SK-N-SH (cell line): ENCODE data around the gene SNX33. TPM values are rescaled to one million over a fixed set of nuclear protein-coding genes. Genes with fewer than 3 reads are reported as not detected.
A peak's percentile ranks its signal among the peaks of the same experiment; 100 is the strongest.
"Not testable (repeated sequence)": the region's sequence is repeated elsewhere in the genome, so short reads cannot be mapped to it uniquely, and the experiment has no call there.

Source experiments
- CTCF ChIA-PET: fragments of 300-600, 350-600 bp; formaldehyde crosslinking; extraction: SDS; loops from one replicate; lab custom pipeline; 2021; lab: Yijun Ruan, JAX
- POLR2A ChIA-PET: fragments of 350-600 bp; sonication (Branson Sonifier 250); formaldehyde crosslinking; extraction: SDS; loops from one replicate; lab custom pipeline; 2020; ENCODE audit warnings: antibody characterized with exemption, inconsistent platforms; lab: Yijun Ruan, JAX
- DNase-seq: peaks from one replicate; pipeline ENCODE4 v3.0.0; 2012
- H2AFZ ChIP-seq: fragments of 200-600 bp; sonication (generic); 2 replicates; pipeline ENCODE4 v1.8.1; 2016; ENCODE audit warnings: antibody characterized with exemption, mild to moderate bottlenecking, low read depth
- H3F3A ChIP-seq: fragments of 200-600 bp; sonication (generic); replicated peaks from 2 replicates; pipeline ENCODE3; 2016; ENCODE audit warnings: antibody characterized with exemption, mild to moderate bottlenecking; ENCODE audit not compliant: insufficient read depth
- H3K27ac ChIP-seq, 2 experiments: fragments of 200-500 bp in 1 of 2; fragments of 200-600 bp in 1 of 2; sonication (Bioruptor generic) in 1 of 2; sonication (generic), shearing (Covaris generic) in 1 of 2; 2 replicates each; pipeline versions ENCODE4 v1.5.1 to v1.6.1; 2014 to 2016; ENCODE audit warnings: low read depth in 2 of 2, inconsistent platforms in 1 of 2, low read length in 1 of 2, mild to moderate bottlenecking in 1 of 2, mixed read lengths in 1 of 2
- H3K27me3 ChIP-seq: fragments of 200-600 bp; sonication (generic), shearing (Covaris generic); 2 replicates; pipeline ENCODE4 v1.6.1; 2016; ENCODE audit warnings: mixed run types; ENCODE audit not compliant: insufficient read depth
- H3K36me3 ChIP-seq, 2 experiments: fragments of 200-500 bp in 1 of 2; fragments of 200-600 bp in 1 of 2; sonication (Bioruptor generic) in 1 of 2; sonication (generic) in 1 of 2; replicated peaks in 1 of 2; 2 replicates each; pipeline versions ENCODE3 to v1.5.1; 2014 to 2016; ENCODE audit warnings: low read length in 1 of 2, mild to moderate bottlenecking in 1 of 2; ENCODE audit not compliant: insufficient read depth in 2 of 2, control insufficient read depth in 1 of 2
- H3K4me1 ChIP-seq, 2 experiments: fragments of 200-500 bp in 1 of 2; fragments of 200-600 bp in 1 of 2; sonication (Bioruptor generic) in 1 of 2; sonication (generic), shearing (Covaris generic) in 1 of 2; 2 replicates each; pipeline versions ENCODE4 v1.5.1 to v1.6.1; 2014 to 2016; ENCODE audit warnings: low read depth in 1 of 2, low read length in 1 of 2, mixed run types in 1 of 2; ENCODE audit not compliant: insufficient read depth in 2 of 2, control insufficient read depth in 1 of 2
- H3K4me2 ChIP-seq: fragments of 200-600 bp; sonication (generic), shearing (Covaris generic); 2 replicates; pipeline ENCODE4 v1.6.1; 2017; ENCODE audit warnings: mixed run types
- H3K4me3 ChIP-seq, 2 experiments: fragments of 200-500 bp in 1 of 2; fragments of 200-600 bp in 1 of 2; sonication (Bioruptor generic) in 1 of 2; sonication (generic), shearing (Covaris generic) in 1 of 2; 2 replicates each; pipeline versions ENCODE4 v1.5.1 to v1.8.1; 2014 to 2016; ENCODE audit warnings: low read depth in 2 of 2, inconsistent platforms in 1 of 2, low read length in 1 of 2, mild to moderate bottlenecking in 1 of 2, mixed read lengths in 1 of 2, moderate library complexity in 1 of 2
- H3K79me2 ChIP-seq: fragments of 200-600 bp; sonication (generic); 2 replicates; pipeline ENCODE4 v1.8.1; 2017; ENCODE audit warnings: mild to moderate bottlenecking; ENCODE audit not compliant: insufficient read depth
- H3K9ac ChIP-seq: fragments of 200-600 bp; sonication (generic); 2 replicates; pipeline ENCODE4 v1.6.1; 2017; ENCODE audit warnings: mixed run types
- H3K9me2 ChIP-seq: fragments of 200-600 bp; sonication (generic); 2 replicates; pipeline ENCODE4 v1.6.1; 2017; ENCODE audit warnings: mixed run types
- H3K9me3 ChIP-seq: fragments of 200-600 bp; sonication (generic); 2 replicates; pipeline ENCODE4 v1.6.1; 2017; ENCODE audit warnings: mixed run types, mild to moderate bottlenecking, moderate library complexity
- H4K20me1 ChIP-seq: fragments of 200-600 bp; sonication (generic); 2 replicates; pipeline ENCODE4 v1.6.1; 2017; ENCODE audit warnings: mild to moderate bottlenecking, mixed run types; ENCODE audit not compliant: insufficient read depth
- EP300 ChIP-seq, 2 experiments: IDR thresholded peaks; 2 replicates each; pipeline versions ENCODE4 v1.4.0 to v1.6.1; 2012; ENCODE audit warnings: borderline replicate concordance in 1 of 2, low read depth in 1 of 2, low read length in 1 of 2
- FOXJ3 ChIP-seq: sonication (generic); formaldehyde crosslinking; IDR thresholded peaks from 2 replicates; pipeline ENCODE4 v1.5.1; 2020; ENCODE audit warnings: mild to moderate bottlenecking, missing genetic modification reagents
- GABPA ChIP-seq: IDR thresholded peaks from 2 replicates; pipeline ENCODE4 v1.4.0; 2012; ENCODE audit warnings: low read depth, mild to moderate bottlenecking
- MEF2A ChIP-seq: IDR thresholded peaks from 2 replicates; pipeline ENCODE4 v1.4.0; 2012; ENCODE audit warnings: low read depth, borderline replicate concordance
- MXI1 ChIP-seq: IDR thresholded peaks from 2 replicates; pipeline ENCODE4 v1.6.1; 2012; ENCODE audit warnings: mild to moderate bottlenecking, low read depth, low read length, improper control_type of control experiment
- SMC3 ChIP-seq: IDR thresholded peaks from 2 replicates; pipeline ENCODE4 v1.6.1; 2012; ENCODE audit warnings: low read depth, low read length, improper control_type of control experiment
- WGBS: methylation state at CpG from one replicate; pipeline ENCODE4 v1.1.6; 2017; ENCODE audit warnings: low lambda C conversion rate; 5-methylcytosine and 5-hydroxymethylcytosine counted together
- polyA plus RNA-seq, 3 experiments: library from polyadenylated mRNA; depleted of rRNA; stranded (reverse); fragments of >200 nt; gene quantifications; 2 replicates each; pipeline ENCODE4 v1.2.3, GENCODE V29; 2012
- TF ChIP-seq, protein P1 (sequence below): IDR thresholded peaks from 2 replicates; pipeline ENCODE4; 2012
- TF ChIP-seq, protein P2 (sequence below): fragments of 150-350 bp; IDR thresholded peaks from 2 replicates; pipeline ENCODE4 v1.6.1; 2017; ENCODE audit warnings: antibody characterized with exemption, low read length, low read depth, borderline replicate concordance
- TF ChIP-seq, protein P3 (sequence below): IDR thresholded peaks from 2 replicates; pipeline ENCODE4 v1.4.0; 2012; ENCODE audit warnings: low read depth
- TF ChIP-seq, protein P4 (sequence below): IDR thresholded peaks from 2 replicates; pipeline ENCODE4 v1.4.0; 2012; ENCODE audit warnings: low read depth, borderline replicate concordance

SNX33 gene
- polyA plus RNA-seq, 1 of the 3 experiments (the other 2 are of a cell fraction): 7.7 TPM

DNA sequence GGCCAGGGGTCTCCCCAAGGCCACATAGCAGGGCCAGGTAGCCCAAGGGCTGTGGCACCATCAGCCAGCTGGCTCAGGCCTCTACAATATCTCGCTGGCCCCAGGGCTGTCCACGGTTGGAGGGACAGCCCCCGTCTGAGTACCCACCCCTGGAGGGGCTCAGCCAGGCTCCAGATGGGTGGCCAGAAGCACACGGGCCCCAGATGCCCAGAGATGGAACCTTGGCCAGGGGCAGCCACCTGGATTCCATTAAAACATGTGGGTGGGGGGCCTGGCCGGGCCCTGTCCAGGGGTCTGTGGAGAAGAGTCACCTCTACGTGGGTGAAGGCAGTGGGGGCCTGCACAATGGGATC lies 56.5 kb downstream of the SNX33 start:
- H3K4me2 ChIP-seq: peak overlapping the region; percentile 40; the same call in 1 of the 2 replicates
- peak overlapping the region; percentile 71 to 73 for H3K27ac ChIP-seq
- H3K4me1 ChIP-seq: peaks cover 23 to 53% of the 10 kb centered on the region in 2 experiments; a peak in 3 of 4 replicates
- 29% methylated on average over 1 of the region's 6 CpGs for WGBS
- H3K79me2 ChIP-seq: no peaks in the 10 kb centered on the region
- no peaks in the 10 kb centered on the region for H3K9me3 ChIP-seq
- peak in 1 of 2 experiments; percentile 24; a peak in 1 of 4 replicates for TF ChIP-seq EP300 (IDR thresholded peaks at IDR 0.05; ENCODE audit: borderline replicate concordance in 1 of 2, low read depth in 1 of 2, low read length in 1 of 2)
- no peak for TF ChIP-seq MEF2A
- TF ChIP-seq FOXJ3 (CRISPR knock-in tag): 0 out of 2 replicates have a peak, but pooled peaks have one; percentile 31
- peak overlapping the region; percentile 55 for H3K9ac ChIP-seq
- H3K9me2 ChIP-seq: no peaks in the 10 kb centered on the region
- no peaks in the 10 kb centered on the region for H4K20me1 ChIP-seq
- H3F3A ChIP-seq: peaks cover 18% of the 10 kb centered on the region
- DNase-seq: peak; percentile 74
- no peaks in the 10 kb centered on the region for H3K27me3 ChIP-seq
- H3K36me3 ChIP-seq: no peaks in the 10 kb centered on the region
- POLR2A ChIA-PET: no interaction called here
- no peak overlapping the region for H2AFZ ChIP-seq
- CTCF ChIA-PET: interaction anchor here (1.2 kb wide), 1 partner anchor 10 kb away, joined by 4 read pairs; no protein-coding TSS in a partner anchor
- H3K4me3 ChIP-seq: no peak overlapping the region

DNA sequence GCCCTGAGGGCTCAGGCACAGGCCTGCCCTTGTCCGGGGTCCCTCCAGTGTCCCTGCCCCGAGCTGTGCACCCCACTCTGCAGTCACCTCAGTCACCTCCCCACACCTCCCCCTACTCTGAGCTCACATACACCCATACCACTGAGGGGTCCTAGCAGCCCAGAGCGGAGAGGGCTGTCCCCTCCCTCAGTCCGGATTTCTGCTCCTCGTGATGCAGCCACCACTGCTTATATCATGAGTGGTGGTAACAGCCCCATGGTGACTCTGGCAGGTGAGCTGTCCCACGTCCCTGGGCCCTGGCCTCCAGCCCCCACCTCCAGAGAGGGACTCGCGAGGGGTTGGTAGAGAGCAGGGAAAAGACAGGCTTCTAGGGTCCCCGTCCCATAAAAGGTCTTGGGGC lies 56.9 kb downstream of the SNX33 start:
- H2AFZ ChIP-seq: no peak overlapping the region
- peaks cover 19 to 53% of the 10 kb centered on the region in 2 experiments; a peak in 3 of 4 replicates for H3K4me1 ChIP-seq
- no peaks in the 10 kb centered on the region for H4K20me1 ChIP-seq
- no peaks in the 10 kb centered on the region for H3K36me3 ChIP-seq
- peak overlapping the region; percentile 71 to 73; a peak in 3 of 4 replicates for H3K27ac ChIP-seq
- no peaks in the 10 kb centered on the region for H3K27me3 ChIP-seq
- peaks cover 18% of the 10 kb centered on the region for H3F3A ChIP-seq
- no peak overlapping the region for H3K4me3 ChIP-seq
- no peaks in the 10 kb centered on the region for H3K9me2 ChIP-seq
- H3K9me3 ChIP-seq: no peaks in the 10 kb centered on the region
- ChIA-PET CTCF (interaction anchor here (1.2 kb wide), 1 partner anchor 10 kb away, joined by 4 read pairs; no protein-coding TSS in a partner anchor), POLR2A (no interaction called here)
- no peak for DNase-seq
- H3K79me2 ChIP-seq: no peaks in the 10 kb centered on the region
- H3K9ac ChIP-seq: peak overlapping the region; percentile 55
- TF ChIP-seq FOXJ3 (CRISPR knock-in tag) (no peak), GABPA (no peak), MXI1 (no peak), SMC3 (no peak)
- TF ChIP-seq, protein P1, sequence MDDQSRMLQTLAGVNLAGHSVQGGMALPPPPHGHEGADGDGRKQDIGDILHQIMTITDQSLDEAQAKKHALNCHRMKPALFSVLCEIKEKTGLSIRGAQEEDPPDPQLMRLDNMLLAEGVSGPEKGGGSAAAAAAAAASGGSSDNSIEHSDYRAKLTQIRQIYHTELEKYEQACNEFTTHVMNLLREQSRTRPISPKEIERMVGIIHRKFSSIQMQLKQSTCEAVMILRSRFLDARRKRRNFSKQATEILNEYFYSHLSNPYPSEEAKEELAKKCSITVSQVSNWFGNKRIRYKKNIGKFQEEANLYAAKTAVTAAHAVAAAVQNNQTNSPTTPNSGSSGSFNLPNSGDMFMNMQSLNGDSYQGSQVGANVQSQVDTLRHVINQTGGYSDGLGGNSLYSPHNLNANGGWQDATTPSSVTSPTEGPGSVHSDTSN: no peak
- TF ChIP-seq, protein P2, sequence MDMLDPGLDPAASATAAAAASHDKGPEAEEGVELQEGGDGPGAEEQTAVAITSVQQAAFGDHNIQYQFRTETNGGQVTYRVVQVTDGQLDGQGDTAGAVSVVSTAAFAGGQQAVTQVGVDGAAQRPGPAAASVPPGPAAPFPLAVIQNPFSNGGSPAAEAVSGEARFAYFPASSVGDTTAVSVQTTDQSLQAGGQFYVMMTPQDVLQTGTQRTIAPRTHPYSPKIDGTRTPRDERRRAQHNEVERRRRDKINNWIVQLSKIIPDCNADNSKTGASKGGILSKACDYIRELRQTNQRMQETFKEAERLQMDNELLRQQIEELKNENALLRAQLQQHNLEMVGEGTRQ: no peak
- TF ChIP-seq, protein P3, sequence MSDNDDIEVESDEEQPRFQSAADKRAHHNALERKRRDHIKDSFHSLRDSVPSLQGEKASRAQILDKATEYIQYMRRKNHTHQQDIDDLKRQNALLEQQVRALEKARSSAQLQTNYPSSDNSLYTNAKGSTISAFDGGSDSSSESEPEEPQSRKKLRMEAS: no peak
- TF ChIP-seq, protein P4, sequence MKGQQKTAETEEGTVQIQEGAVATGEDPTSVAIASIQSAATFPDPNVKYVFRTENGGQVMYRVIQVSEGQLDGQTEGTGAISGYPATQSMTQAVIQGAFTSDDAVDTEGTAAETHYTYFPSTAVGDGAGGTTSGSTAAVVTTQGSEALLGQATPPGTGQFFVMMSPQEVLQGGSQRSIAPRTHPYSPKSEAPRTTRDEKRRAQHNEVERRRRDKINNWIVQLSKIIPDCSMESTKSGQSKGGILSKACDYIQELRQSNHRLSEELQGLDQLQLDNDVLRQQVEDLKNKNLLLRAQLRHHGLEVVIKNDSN: no peak
- 100% methylated on average over 5 of the region's 9 CpGs for WGBS
- peak overlapping the region; percentile 40; the same call in 1 of the 2 replicates for H3K4me2 ChIP-seq

DNA sequence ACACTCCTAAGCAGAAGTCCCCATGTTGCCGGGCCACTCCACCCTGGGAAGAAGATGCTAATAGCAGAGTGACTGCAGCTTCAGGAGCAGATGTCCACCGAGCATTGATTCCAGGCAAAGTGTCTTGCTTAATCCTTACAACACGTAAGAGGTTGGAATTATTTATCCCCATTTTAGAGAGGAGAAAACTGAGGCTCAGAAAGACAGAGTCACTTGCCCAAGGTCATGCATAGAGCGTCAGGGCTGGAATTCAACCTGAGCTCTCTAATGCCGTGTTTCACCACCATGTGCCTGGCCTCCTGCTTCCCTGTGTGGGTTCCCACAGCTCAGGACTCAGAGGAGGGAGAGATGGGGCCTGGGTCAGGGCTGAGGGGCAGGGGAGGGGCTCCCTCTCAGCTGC lies 57.7 kb downstream of the SNX33 start:
- DNase-seq, H3K4me2 ChIP-seq, H3K79me2 ChIP-seq, H3K36me3 ChIP-seq, H3K9me3 ChIP-seq, H4K20me1 ChIP-seq, H3K9me2 ChIP-seq, H3K4me3 ChIP-seq, H2AFZ ChIP-seq, H3K27me3 ChIP-seq, H3K9ac ChIP-seq, H3K27ac ChIP-seq, POLR2A ChIA-PET: not testable (repeated sequence)
- WGBS: 89% methylated on average over 5 of the region's 5 CpGs
- Histone ChIP-seq H3F3A (peaks cover 18% of the 10 kb centered on the region), H3K4me1 (peaks cover 16 to 49% of the 10 kb centered on the region in 2 experiments; a peak in 3 of 4 replicates)
- CTCF ChIA-PET: interaction anchor here (0.8 to 1.2 kb wide), 2 partner anchors 11 to 27 kb away, joined by 3 to 4 read pairs; no protein-coding TSS in a partner anchor
